ENCODE data around the gene MAP3K9.

GRCh38 chr14:70711451-70711850 lies 97.9 kb downstream of the MAP3K9 start:
- no peak for TF ChIP-seq EP300 (IDR thresholded peaks at IDR 0.05; ENCODE audit: low read depth)
- TF ChIP-seq POLR2AphosphoS5 (IDR thresholded peaks at IDR 0.05), result no peak
- TF ChIP-seq, protein P1, sequence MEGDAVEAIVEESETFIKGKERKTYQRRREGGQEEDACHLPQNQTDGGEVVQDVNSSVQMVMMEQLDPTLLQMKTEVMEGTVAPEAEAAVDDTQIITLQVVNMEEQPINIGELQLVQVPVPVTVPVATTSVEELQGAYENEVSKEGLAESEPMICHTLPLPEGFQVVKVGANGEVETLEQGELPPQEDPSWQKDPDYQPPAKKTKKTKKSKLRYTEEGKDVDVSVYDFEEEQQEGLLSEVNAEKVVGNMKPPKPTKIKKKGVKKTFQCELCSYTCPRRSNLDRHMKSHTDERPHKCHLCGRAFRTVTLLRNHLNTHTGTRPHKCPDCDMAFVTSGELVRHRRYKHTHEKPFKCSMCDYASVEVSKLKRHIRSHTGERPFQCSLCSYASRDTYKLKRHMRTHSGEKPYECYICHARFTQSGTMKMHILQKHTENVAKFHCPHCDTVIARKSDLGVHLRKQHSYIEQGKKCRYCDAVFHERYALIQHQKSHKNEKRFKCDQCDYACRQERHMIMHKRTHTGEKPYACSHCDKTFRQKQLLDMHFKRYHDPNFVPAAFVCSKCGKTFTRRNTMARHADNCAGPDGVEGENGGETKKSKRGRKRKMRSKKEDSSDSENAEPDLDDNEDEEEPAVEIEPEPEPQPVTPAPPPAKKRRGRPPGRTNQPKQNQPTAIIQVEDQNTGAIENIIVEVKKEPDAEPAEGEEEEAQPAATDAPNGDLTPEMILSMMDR (IDR thresholded peaks at IDR 0.05), result no peak
